B cell (primary cell): ENCODE results near the gene DCP1A.

Experiments
- EZH2 ChIP-seq: IDR thresholded peaks from 2 replicates; pipeline ENCODE4 v1.6.1; 2012; ENCODE audit warnings: borderline replicate concordance, low read depth, mild to moderate bottlenecking, moderate library complexity, low read length; ENCODE audit not compliant: insufficient read depth, poor library complexity, severe bottlenecking
- TF ChIP-seq, protein P1 (sequence below): fragments of 200-600 bp; IDR thresholded peaks from one replicate; pipeline ENCODE4 v1.8.0; 2022; ENCODE audit warnings: antibody characterized with exemption, mild to moderate bottlenecking

DNA sequence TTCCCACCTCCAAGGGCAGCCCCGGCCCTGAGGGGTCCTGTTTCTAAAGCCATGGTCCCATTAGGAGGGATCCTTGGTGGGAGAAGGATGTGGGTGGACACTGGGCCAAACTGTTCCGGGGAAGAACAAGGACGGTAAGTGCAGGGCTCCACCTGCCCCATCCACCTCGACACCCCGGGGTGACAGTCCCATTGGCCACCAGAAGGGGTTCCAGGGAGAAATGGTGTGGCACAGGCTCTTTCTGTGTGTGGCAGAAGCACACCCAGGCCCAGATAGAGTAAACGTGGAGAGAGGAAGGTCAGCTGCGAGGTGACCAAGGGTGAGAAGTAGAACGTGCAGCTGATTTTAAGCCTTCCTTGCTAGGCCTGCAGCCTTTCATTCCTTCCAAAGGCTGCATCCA lies 103.6 kb downstream of the DCP1A start:
- TF ChIP-seq, protein P1, sequence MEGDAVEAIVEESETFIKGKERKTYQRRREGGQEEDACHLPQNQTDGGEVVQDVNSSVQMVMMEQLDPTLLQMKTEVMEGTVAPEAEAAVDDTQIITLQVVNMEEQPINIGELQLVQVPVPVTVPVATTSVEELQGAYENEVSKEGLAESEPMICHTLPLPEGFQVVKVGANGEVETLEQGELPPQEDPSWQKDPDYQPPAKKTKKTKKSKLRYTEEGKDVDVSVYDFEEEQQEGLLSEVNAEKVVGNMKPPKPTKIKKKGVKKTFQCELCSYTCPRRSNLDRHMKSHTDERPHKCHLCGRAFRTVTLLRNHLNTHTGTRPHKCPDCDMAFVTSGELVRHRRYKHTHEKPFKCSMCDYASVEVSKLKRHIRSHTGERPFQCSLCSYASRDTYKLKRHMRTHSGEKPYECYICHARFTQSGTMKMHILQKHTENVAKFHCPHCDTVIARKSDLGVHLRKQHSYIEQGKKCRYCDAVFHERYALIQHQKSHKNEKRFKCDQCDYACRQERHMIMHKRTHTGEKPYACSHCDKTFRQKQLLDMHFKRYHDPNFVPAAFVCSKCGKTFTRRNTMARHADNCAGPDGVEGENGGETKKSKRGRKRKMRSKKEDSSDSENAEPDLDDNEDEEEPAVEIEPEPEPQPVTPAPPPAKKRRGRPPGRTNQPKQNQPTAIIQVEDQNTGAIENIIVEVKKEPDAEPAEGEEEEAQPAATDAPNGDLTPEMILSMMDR: no peak
- TF ChIP-seq EZH2: no peak
